GM12878 (cell line): ENCODE results near the gene SPPL3. TPM values are rescaled to one million over a fixed set of nuclear protein-coding genes. Genes with fewer than 3 reads are reported as not detected.

Experiments
- ATAC-seq: fragments of 200-7000 bp; cut with Tn5 transposase; 3 replicates; pipeline ENCODE4 v1.9.1; 2020; ENCODE audit warnings: mild to moderate bottlenecking, moderate library complexity
- BruUV-seq: library from RNA; stranded (reverse); fragments of 400-500 nt; replicated peaks from 2 replicates; lab custom pipeline; 2021; lab: Mats Ljungman, UMichigan
- CTCF ChIA-PET: fragments of 300-600 bp; sonication (Branson Sonifier 250); formaldehyde crosslinking; extraction: SDS; loops from one replicate; lab custom pipeline; 2021; ENCODE audit warnings: inconsistent platforms; lab: Yijun Ruan, JAX
- POLR2A ChIA-PET: fragments of 350-600 bp; formaldehyde crosslinking; extraction: SDS; loops from one replicate; lab custom pipeline; 2021; ENCODE audit warnings: inconsistent platforms; lab: Charles Lee
- RAD21 ChIA-PET: fragments of 300-600 bp; sonication (Branson Sonifier 250); formaldehyde crosslinking; loops from one replicate; lab custom pipeline; 2023; ENCODE audit warnings: antibody characterized with exemption; ENCODE audit not compliant: unreplicated experiment; lab: Charles Lee
- SMC1A ChIA-PET: fragments of 300-600 bp; sonication (Branson Sonifier 250); formaldehyde crosslinking; loops from one replicate; lab custom pipeline; 2023; ENCODE audit not compliant: unreplicated experiment, uncharacterized antibody; lab: Charles Lee
- DNase-seq: peaks from one replicate; pipeline ENCODE4 v3.0.0-alpha.2; 2011; ENCODE audit warnings: low read depth, low spot score
- FAIRE-seq: peaks from 3 replicates; lab custom pipeline; 2011; peaks lifted over from hg19 to GRCh38; lab: Jason Lieb, UNC
- H2AFZ ChIP-seq: 2 replicates; pipeline ENCODE4 v1.6.0; 2011; ENCODE audit warnings: low read depth, low read length, control low read depth; ENCODE audit not compliant: control insufficient read depth
- H3K27ac ChIP-seq: 2 replicates; pipeline ENCODE4 v1.5.1; 2011; ENCODE audit warnings: control low read depth; ENCODE audit not compliant: control insufficient read depth, insufficient read depth
- H3K27me3 ChIP-seq, 2 experiments: replicated peaks in 1 of 2; 2 replicates each; pipeline versions ENCODE4 v1.6.0 to v1.6.1; 2011; ENCODE audit warnings: low read length in 1 of 2; ENCODE audit not compliant: control insufficient read depth in 2 of 2, insufficient read depth in 2 of 2
- H3K36me3 ChIP-seq, 2 experiments: 2 replicates each; pipeline ENCODE4 v1.5.1; 2011; ENCODE audit warnings: low read length in 1 of 2; ENCODE audit not compliant: control insufficient read depth in 2 of 2, insufficient read depth in 2 of 2
- H3K4me1 ChIP-seq: 2 replicates; pipeline ENCODE4 v1.6.1; 2011; ENCODE audit warnings: mild to moderate bottlenecking, low read length, moderate library complexity, mixed read lengths; ENCODE audit not compliant: control insufficient read depth, insufficient read depth
- H3K4me2 ChIP-seq: 2 replicates; pipeline ENCODE4 v1.6.0; 2011; ENCODE audit warnings: control low read depth; ENCODE audit not compliant: control insufficient read depth, insufficient read depth
- H3K4me3 ChIP-seq: fragments of 200-600 bp; sonication (generic); 2 replicates; pipeline ENCODE4 v1.5.1; 2016
- H3K79me2 ChIP-seq: 2 replicates; pipeline ENCODE4 v1.6.0; 2011; ENCODE audit warnings: low read length; ENCODE audit not compliant: control insufficient read depth, insufficient read depth
- H3K9ac ChIP-seq: 2 replicates; pipeline ENCODE4 v1.8.0; 2011; ENCODE audit warnings: low read length, control low read depth, mixed read lengths; ENCODE audit not compliant: control insufficient read depth, insufficient read depth
- H3K9me3 ChIP-seq: replicated peaks from 3 replicates; pipeline ENCODE4 v1.5.1; 2011; ENCODE audit warnings: mild to moderate bottlenecking, low read length; ENCODE audit not compliant: control insufficient read depth, insufficient read depth
- H4K20me1 ChIP-seq: 2 replicates; pipeline ENCODE4 v1.6.0; 2011; ENCODE audit not compliant: control insufficient read depth, insufficient read depth
- CHD4 ChIP-seq: fragments of 200-600 bp; sonication (generic); IDR thresholded peaks from 2 replicates; pipeline ENCODE4 v1.6.1; 2016; ENCODE audit warnings: mild to moderate bottlenecking
- PAX8 ChIP-seq: fragments of 450-650 bp; IDR thresholded peaks from 2 replicates; pipeline ENCODE4 v1.6.1; 2017; ENCODE audit warnings: mild to moderate bottlenecking, moderate library complexity
- RCOR1 ChIP-seq: conservative IDR thresholded peaks from 2 replicates; pipeline ENCODE4 v1.6.1; 2012; ENCODE audit warnings: low read depth, low read length, improper control_type of control experiment
- RFX5 ChIP-seq: IDR thresholded peaks from 2 replicates; pipeline ENCODE4 v1.6.1; 2011; ENCODE audit warnings: low read depth, low read length, improper control_type of control experiment
- SREBF2 ChIP-seq: IDR thresholded peaks from 2 replicates; pipeline ENCODE4 v1.6.1; 2012; ENCODE audit warnings: mild to moderate bottlenecking, low read length
- TCF7 ChIP-seq: IDR thresholded peaks from 2 replicates; pipeline ENCODE4 v1.6.1; 2014; ENCODE audit warnings: antibody characterized with exemption, borderline replicate concordance
- ZNF384 ChIP-seq: IDR thresholded peaks from 2 replicates; pipeline ENCODE4 v1.6.1; 2012; ENCODE audit warnings: low read depth, mild to moderate bottlenecking, low read length, improper control_type of control experiment, borderline replicate concordance
- WGBS: methylation state at CpG from one replicate; pipeline ENCODE4 v1.1.6; 2016; ENCODE audit warnings: low lambda C conversion rate; ENCODE audit not compliant: insufficient replicate concordance, insufficient coverage; ENCODE audit errors: missing lambda C conversion rate; 5-methylcytosine and 5-hydroxymethylcytosine counted together
- in situ Hi-C: fragments of 300-500 bp; cut with MboI; formaldehyde crosslinking; loops from 9 replicates; pipeline ENCODE4 v1.14.3; 2018; ENCODE audit warnings: mixed read lengths
- intact Hi-C: fragments of 100-400 bp; cut with micrococcal nuclease; formaldehyde crosslinking; loops from one replicate; pipeline ENCODE4 v1.14.2; 2022; ENCODE audit not compliant: unreplicated experiment
- polyA plus RNA-seq, 11 experiments: library from polyadenylated mRNA; depleted of rRNA in 4 of 11; unstranded in 6 of 11; stranded (reverse) in 5 of 11; fragments of >200 nt; fragmentation: Nextera tagmentation in 4 of 11; fragmentation: Illumina TruSeq in 1 of 11; extraction: Ambion mirVana in 4 of 11; extraction: Trizol in 1 of 11; gene quantifications; 1 replicate in 1 of 11; 2 replicates in 10 of 11; pipeline versions ENCODE4 v1.2.1 to v1.2.3, GENCODE V29; 2011 to 2016; ENCODE audit warnings: inconsistent platforms in 2 of 11, missing spikeins in 2 of 11, low read depth in 1 of 11
- total RNA-seq, 4 experiments: library from RNA; depleted of rRNA in 3 of 4; stranded (reverse); fragments of >200 nt in 3 of 4; fragmentation: Illumina TruSeq in 1 of 4; extraction: Trizol in 1 of 4; gene quantifications; 2 replicates each; pipeline versions ENCODE4 v1.2.1 to v1.2.3, GENCODE V29; 2013 to 2021
- TF ChIP-seq, protein P1 (sequence below): fragments of 450-650 bp; conservative IDR thresholded peaks from 2 replicates; pipeline ENCODE4 v1.6.1; 2017; ENCODE audit warnings: mild to moderate bottlenecking, moderate library complexity
- TF ChIP-seq, protein P2 (sequence below): IDR thresholded peaks from 2 replicates; pipeline ENCODE4 v1.6.1; 2012; ENCODE audit warnings: low read depth, low read length, improper control_type of control experiment
- TF ChIP-seq, protein P3 (sequence below): IDR thresholded peaks from 2 replicates; pipeline ENCODE4 v1.6.1; 2012; ENCODE audit warnings: mild to moderate bottlenecking, low read depth, low read length
- TF ChIP-seq, protein P4 (sequence below): fragments of 450-650 bp; IDR thresholded peaks from 2 replicates; pipeline ENCODE4 v1.6.1; 2018; ENCODE audit warnings: borderline replicate concordance, mild to moderate bottlenecking; ENCODE audit not compliant: partially characterized antibody

Gene SPPL3
- total and polyA plus RNA-seq, 10 of the 15 experiments (the other 5 are each of a cell fraction or from before 2014, with no cell fraction given) = 4.3 to 45.5 (median 11.7) TPM

DNA sequence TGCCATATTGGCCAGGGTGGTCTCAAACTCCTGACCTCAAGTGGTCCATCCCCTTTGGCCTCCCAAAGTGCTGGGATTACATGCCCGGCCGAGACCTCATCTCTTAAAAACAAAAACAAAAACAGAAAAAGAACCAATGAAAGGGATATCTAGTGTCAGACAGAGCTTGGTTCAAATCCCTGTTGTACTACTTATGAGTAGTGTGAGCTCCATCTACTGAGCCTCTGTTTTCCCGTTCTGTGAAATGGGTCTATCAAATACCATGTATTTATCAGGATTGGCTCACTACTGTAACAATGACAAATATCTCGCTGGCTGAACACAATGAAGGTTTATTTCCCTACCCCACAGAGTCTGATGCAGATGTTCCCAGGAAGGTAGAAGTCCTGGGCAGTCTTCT, 37.3 kb upstream of the SPPL3 start (continued):
- no peak for TF ChIP-seq RFX5
- no peak for TF ChIP-seq SREBF2
- TF ChIP-seq TCF7 = no peak

DNA sequence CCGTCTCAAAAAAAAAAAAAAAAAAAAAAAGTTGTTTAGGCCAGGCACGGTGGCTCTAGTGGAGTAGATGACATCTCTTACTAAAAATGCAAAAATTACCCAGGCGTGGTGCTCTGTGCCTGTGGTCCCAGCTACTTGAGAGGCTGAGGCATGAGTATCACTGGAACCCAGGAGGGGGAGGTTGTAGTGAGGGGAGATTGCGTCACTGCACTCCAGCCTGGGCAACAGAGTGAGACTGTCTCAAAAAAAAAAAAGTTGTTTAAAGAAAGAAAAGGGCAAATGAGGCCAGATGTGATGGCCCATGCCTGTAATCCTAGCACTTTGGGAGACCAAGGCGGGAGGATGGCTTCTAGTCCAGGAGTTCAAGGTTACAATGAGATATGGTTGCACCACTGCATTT, 36.6 kb upstream of the SPPL3 start:
- ATAC-seq = peak; percentile 73
- in situ Hi-C loops (no loop called here), intact Hi-C loops (no loop called here)
- Histone ChIP-seq H3K27ac (no peak overlapping the region), H3K4me3 (no peak overlapping the region), H3K4me1 (no peaks in the 10 kb centered on the region; the same call in 1 of the 2 replicates), H2AFZ (no peak overlapping the region), H3K36me3 (no peaks in the 10 kb centered on the region), H3K9ac (no peak overlapping the region), H3K79me2 (no peaks in the 10 kb centered on the region), H3K4me2 (no peak overlapping the region), H3K27me3 (no peaks in the 10 kb centered on the region; a peak in 1 of 4 replicates), H4K20me1 (no peaks in the 10 kb centered on the region), H3K9me3 (no peaks in the 10 kb centered on the region; the same call in 2 of the 3 replicates)
- ChIA-PET RAD21 (interaction anchor here (1.2 kb wide), 1 partner anchor 31 kb away, joined by 5 read pairs; no protein-coding TSS in a partner anchor), POLR2A (interaction anchor here (0.7 kb wide), 1 partner anchor 146 kb away, joined by 3 read pairs; no protein-coding TSS in a partner anchor), CTCF (interaction anchor here (1.0 to 3.9 kb wide), 3 partner anchors 30 to 40 kb away, joined by 3 to 18 read pairs (median 3); no protein-coding TSS in a partner anchor), SMC1A (interaction anchor here (0.6 to 1.3 kb wide), 3 partner anchors 12 to 294 kb away, joined by 3 read pairs; no protein-coding TSS in a partner anchor)
- 44% methylated on average over 4 of the region's 5 CpGs for WGBS
- DNase-seq = no peak
- BruUV-seq = no TSS peak
- FAIRE-seq = no peak
- TF ChIP-seq, protein P1, sequence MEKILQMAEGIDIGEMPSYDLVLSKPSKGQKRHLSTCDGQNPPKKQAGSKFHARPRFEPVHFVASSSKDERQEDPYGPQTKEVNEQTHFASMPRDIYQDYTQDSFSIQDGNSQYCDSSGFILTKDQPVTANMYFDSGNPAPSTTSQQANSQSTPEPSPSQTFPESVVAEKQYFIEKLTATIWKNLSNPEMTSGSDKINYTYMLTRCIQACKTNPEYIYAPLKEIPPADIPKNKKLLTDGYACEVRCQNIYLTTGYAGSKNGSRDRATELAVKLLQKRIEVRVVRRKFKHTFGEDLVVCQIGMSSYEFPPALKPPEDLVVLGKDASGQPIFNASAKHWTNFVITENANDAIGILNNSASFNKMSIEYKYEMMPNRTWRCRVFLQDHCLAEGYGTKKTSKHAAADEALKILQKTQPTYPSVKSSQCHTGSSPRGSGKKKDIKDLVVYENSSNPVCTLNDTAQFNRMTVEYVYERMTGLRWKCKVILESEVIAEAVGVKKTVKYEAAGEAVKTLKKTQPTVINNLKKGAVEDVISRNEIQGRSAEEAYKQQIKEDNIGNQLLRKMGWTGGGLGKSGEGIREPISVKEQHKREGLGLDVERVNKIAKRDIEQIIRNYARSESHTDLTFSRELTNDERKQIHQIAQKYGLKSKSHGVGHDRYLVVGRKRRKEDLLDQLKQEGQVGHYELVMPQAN = no peak
- TF ChIP-seq, protein P2, sequence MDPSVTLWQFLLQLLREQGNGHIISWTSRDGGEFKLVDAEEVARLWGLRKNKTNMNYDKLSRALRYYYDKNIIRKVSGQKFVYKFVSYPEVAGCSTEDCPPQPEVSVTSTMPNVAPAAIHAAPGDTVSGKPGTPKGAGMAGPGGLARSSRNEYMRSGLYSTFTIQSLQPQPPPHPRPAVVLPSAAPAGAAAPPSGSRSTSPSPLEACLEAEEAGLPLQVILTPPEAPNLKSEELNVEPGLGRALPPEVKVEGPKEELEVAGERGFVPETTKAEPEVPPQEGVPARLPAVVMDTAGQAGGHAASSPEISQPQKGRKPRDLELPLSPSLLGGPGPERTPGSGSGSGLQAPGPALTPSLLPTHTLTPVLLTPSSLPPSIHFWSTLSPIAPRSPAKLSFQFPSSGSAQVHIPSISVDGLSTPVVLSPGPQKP = no peak
- TF ChIP-seq RCOR1 (no peak), CHD4 (no peak), RFX5 (no peak), ZNF384 (no peak), PAX8 (no peak)
- TF ChIP-seq, protein P3, sequence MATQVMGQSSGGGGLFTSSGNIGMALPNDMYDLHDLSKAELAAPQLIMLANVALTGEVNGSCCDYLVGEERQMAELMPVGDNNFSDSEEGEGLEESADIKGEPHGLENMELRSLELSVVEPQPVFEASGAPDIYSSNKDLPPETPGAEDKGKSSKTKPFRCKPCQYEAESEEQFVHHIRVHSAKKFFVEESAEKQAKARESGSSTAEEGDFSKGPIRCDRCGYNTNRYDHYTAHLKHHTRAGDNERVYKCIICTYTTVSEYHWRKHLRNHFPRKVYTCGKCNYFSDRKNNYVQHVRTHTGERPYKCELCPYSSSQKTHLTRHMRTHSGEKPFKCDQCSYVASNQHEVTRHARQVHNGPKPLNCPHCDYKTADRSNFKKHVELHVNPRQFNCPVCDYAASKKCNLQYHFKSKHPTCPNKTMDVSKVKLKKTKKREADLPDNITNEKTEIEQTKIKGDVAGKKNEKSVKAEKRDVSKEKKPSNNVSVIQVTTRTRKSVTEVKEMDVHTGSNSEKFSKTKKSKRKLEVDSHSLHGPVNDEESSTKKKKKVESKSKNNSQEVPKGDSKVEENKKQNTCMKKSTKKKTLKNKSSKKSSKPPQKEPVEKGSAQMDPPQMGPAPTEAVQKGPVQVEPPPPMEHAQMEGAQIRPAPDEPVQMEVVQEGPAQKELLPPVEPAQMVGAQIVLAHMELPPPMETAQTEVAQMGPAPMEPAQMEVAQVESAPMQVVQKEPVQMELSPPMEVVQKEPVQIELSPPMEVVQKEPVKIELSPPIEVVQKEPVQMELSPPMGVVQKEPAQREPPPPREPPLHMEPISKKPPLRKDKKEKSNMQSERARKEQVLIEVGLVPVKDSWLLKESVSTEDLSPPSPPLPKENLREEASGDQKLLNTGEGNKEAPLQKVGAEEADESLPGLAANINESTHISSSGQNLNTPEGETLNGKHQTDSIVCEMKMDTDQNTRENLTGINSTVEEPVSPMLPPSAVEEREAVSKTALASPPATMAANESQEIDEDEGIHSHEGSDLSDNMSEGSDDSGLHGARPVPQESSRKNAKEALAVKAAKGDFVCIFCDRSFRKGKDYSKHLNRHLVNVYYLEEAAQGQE = no peak
- TF ChIP-seq, protein P4, sequence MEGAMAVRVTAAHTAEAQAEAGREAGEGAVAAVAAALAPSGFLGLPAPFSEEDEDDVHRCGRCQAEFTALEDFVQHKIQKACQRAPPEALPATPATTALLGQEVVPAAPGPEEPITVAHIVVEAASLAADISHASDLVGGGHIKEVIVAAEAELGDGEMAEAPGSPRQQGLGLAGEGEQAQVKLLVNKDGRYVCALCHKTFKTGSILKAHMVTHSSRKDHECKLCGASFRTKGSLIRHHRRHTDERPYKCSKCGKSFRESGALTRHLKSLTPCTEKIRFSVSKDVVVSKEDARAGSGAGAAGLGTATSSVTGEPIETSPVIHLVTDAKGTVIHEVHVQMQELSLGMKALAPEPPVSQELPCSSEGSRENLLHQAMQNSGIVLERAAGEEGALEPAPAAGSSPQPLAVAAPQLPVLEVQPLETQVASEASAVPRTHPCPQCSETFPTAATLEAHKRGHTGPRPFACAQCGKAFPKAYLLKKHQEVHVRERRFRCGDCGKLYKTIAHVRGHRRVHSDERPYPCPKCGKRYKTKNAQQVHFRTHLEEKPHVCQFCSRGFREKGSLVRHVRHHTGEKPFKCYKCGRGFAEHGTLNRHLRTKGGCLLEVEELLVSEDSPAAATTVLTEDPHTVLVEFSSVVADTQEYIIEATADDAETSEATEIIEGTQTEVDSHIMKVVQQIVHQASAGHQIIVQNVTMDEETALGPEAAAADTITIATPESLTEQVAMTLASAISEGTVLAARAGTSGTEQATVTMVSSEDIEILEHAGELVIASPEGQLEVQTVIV = no peak
